KG1 (cell line): Measurements from ENCODE around the gene SLC16A8.
"Not testable (repeated sequence)": the region's sequence is repeated elsewhere in the genome, so short reads cannot be mapped to it uniquely, and the experiment has no call there.

Experiments
- DNase-seq: peaks from one replicate; lab custom pipeline; 2025; lab: John Stamatoyannopoulos, UW

Gene SLC16A8

GRCh38 chr22:38086001-38086845, 2.2 kb upstream of the SLC16A8 start:
- DNase-seq, result no peak

- DNase-seq, result no peak
Observed at GRCh38 chr22:38085501-38085900, 1.5 kb upstream of the SLC16A8 start.

- no peak for DNase-seq
Observed at GRCh38 chr22:38085056-38085455, 1.1 kb upstream of the SLC16A8 start.

GRCh38 chr22:38082986-38083710, 836 bp downstream of the SLC16A8 start:
- no peak for DNase-seq

GRCh38 chr22:38081941-38082828, 1.8 kb downstream of the SLC16A8 start:
- no peak for DNase-seq

- no peak for DNase-seq
Observed at GRCh38 chr22:38081636-38081940, 2.4 kb downstream of the SLC16A8 start.

GRCh38 chr22:38080850-38081635, 2.9 kb downstream of the SLC16A8 start:
- DNase-seq, result no peak

GRCh38 chr22:38080474-38080849, 3.5 kb downstream of the SLC16A8 start:
- no peak for DNase-seq

- DNase-seq, result no peak
Observed at GRCh38 chr22:38079804-38080203, 4.2 kb downstream of the SLC16A8 start.

- DNase-seq, result not testable (repeated sequence)
Observed at GRCh38 chr22:38079208-38079607, 4.8 kb downstream of the SLC16A8 start.

- DNase-seq, result no peak
Observed at GRCh38 chr22:38078046-38078840, 5.7 kb downstream of the SLC16A8 start.

- no peak for DNase-seq
Observed at GRCh38 chr22:38077595-38077994, 6.4 kb downstream of the SLC16A8 start.

GRCh38 chr22:38077096-38077495, 6.9 kb downstream of the SLC16A8 start:
- DNase-seq, result no peak

- no peak for DNase-seq
Observed at GRCh38 chr22:38075961-38076360, 8.0 kb downstream of the SLC16A8 start.

GRCh38 chr22:38075105-38075825, 8.7 kb downstream of the SLC16A8 start:
- no peak for DNase-seq

- no peak for DNase-seq
Observed at GRCh38 chr22:38074181-38075104, 9.5 kb downstream of the SLC16A8 start.

- DNase-seq, result no peak
Observed at GRCh38 chr22:38073150-38074130, 10.5 kb downstream of the SLC16A8 start.
